ENCODE data around the gene ZNF558.
"Not testable (repeated sequence)": the region's sequence is repeated elsewhere in the genome, so short reads cannot be mapped to it uniquely, and the experiment has no call there.

Gene ZNF558

DNA sequence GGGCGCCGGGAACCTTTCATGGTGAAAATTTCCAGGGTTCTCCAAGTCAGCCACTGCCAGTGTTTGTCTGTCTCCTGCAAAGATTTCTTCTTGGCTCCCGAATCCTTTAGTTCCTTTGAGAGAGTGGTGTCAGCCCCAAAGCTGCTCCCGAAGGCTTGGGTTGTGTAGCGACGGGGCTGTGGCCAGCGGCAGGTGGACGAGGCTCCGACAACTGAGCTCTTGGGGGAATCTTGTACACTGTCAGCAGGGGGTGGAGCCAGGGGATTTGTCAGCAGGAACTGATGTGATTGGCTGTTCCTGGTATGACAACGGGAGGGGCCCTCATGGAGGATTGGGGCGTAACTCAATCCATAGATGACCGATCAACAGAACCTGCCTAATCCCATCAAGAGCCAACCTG, 58.5 kb downstream of the ZNF558 start:
- DNase-seq, result not testable (repeated sequence)

DNA sequence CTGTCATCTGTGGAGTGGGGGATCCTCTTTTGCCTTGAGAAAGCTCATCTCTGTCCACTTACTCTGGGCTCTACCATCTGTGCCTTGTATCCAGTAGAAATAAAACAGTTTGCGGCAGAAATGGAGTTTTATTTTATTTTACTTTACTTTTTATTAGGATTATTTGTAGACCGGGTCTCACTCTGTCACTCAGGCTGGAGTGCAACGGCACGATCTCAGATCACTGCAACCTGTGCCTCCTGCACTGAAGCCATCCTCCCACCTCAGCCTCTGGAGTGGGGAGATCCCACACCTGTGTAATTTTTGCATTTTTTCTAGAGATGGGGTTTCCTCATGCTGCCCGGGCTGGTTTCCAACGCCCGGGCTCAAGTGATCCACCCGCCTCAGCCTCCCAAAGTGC, 62.8 kb downstream of the ZNF558 start:
- DNase-seq, result not testable (repeated sequence)

DNA sequence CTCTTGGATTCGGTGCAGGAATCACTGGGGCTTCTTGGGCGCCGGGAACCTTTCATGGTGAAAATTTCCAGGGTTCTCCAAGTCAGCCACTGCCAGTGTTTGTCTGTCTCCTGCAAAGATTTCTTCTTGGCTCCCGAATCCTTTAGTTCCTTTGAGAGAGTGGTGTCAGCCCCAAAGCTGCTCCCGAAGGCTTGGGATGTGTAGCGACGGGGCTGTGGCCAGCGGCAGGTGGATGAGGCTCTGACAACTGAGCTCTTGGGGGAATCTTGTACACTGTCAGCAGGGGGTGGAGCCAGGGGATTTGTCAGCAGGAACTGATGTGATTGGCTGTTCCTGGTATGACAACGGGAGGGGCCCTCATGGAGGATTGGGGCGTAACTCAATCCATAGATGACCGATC, 64.8 kb downstream of the ZNF558 start:
- DNase-seq, result not testable (repeated sequence)

Data from DMS79 treated with DMSO at 0.1 percent for 48 hours (cell line).